ENCODE results near the gene GPC5.

- TF ChIP-seq EZH2phosphoT487 (IDR thresholded peaks at IDR 0.05; ENCODE audit: insufficient read depth, low read depth) (no peak), EZH2 (IDR thresholded peaks at IDR 0.05; ENCODE audit: insufficient read depth, poor library complexity, severe bottlenecking) (no peak)
Observed at GRCh38 chr13:91534996-91535395, 136.6 kb downstream of the GPC5 start.

Data from GM23248 (cell line).